GM21360 (cell line): Measurements from ENCODE around the gene MYBPC3.
"Not testable (repeated sequence)": the region's sequence is repeated elsewhere in the genome, so short reads cannot be mapped to it uniquely, and the experiment has no call there.

Experiments
- ATAC-seq: cut with Tn5 transposase; IDR thresholded peaks from one replicate; pipeline ENCODE4 v1.9.1; 2021; ENCODE audit warnings: mild to moderate bottlenecking, moderate library complexity; ENCODE audit not compliant: unreplicated experiment

Gene MYBPC3

GRCh38 chr11:47326198-47326597 is 26.3 kb downstream of the MYBPC3 start:
- ATAC-seq = no peak

DNA sequence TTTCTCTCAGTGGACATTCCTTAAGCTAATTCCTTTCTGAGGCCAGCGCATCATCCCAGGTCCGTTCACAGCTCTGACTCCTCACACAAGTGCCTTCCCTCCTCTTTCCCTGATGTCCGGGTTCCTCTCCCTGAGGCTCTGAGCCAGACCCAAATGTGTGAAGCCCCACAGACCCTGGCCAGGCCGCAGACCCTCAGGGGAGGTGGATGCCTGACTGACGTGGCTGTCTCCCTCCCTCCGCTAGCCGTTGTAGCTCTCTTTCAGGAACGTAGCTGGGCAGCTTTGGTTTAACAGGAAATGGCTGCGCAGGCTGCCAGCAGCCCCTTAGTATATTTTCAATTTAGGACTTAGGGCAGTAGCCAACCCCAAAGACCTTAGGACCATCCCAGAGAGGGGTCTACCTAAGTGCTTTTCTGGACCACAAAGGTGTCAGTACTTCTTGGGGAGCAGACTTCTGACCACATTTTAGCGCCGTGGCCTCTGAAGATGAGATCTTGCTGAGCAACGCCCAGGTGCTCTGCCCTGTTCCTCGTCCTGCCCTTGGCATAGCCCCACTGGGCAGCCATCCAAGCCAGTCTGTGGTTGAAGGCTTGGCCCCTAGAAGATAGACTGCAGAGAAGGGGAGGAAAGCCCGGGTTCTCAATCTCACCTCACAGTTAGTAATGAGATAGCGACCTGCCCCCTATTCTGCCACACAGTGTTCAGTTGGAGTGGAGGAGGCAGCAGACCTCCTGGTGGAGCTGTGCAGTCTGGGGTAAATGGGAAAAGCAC is 27.0 kb downstream of the MYBPC3 start:
- no peak for ATAC-seq

DNA sequence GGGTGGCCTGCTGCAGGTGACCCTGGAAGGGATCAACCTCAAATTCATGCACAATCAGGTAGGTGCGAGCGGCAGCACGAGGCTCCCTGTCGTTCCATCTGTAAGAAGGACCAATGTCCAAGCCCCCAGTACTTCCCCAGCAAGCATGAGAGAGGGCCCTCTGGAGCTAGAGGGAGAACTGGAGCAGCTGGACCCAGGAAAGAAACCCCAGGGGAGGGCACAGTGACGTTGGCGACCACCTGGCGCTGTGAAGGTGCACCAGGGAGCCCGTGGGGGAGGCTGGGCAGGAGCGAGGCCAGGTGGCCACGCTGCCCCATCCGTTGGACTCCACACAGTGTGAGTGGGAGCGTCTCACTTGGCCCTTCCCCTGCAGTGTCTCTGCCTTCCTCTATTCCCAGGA is 28.0 kb downstream of the MYBPC3 start:
- no peak for ATAC-seq

DNA sequence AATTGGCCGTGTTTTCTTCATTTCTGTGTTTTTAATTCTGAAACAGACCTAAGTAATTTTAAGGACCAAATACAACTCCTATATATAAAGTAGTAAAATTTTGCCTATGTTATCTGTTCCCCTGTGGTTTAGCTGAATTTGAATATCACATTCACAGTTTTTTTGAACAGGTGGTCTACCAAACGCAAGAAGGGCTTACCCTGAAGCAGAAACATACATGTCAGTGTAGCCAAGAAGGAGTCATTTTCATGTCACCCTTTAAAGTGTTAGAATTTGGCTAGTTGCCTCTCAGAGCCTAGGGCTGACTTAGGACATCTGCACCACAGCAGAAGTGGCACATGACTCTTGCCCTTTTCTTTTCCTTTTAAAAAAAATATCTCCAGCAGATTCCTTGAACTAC is 34.3 kb downstream of the MYBPC3 start:
- no peak for ATAC-seq

DNA sequence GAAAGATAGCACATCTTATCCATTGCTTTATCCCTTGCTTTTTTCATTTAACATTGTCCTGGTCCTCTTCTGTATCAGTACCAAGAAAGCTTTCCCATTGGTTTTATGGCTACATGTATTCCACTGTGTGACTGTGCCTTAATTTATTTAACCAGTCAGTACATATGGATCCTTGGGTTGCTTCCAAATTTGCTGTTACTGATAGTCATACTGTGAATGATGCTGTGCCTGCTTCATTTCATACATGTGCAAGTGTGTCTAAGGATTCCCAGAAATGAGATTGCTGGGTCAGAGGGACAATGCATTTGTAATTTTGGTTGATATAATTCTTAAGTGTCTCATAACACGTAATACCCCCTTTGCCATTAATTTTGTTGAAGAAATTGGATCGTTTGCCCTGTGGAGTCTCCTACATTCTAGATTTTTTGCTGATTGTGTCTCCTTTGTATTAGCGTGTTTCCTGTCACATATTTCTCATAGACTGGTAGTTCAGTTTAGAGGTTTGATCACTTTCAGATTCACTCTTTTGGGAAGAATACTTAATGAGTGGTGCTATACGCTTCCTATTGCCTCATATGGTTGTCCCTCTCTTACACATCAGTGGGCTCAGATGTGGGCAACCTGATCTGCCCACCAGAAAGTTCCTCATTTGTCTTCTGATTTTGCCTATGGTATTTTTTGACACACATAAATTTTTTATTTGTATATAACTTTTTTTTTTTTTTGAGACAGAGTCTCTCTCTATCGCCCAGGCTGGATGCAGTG is 35.3 kb downstream of the MYBPC3 start:
- ATAC-seq = no peak

GRCh38 chr11:47316501-47316900 is 36.0 kb downstream of the MYBPC3 start:
- ATAC-seq = not testable (repeated sequence)

DNA sequence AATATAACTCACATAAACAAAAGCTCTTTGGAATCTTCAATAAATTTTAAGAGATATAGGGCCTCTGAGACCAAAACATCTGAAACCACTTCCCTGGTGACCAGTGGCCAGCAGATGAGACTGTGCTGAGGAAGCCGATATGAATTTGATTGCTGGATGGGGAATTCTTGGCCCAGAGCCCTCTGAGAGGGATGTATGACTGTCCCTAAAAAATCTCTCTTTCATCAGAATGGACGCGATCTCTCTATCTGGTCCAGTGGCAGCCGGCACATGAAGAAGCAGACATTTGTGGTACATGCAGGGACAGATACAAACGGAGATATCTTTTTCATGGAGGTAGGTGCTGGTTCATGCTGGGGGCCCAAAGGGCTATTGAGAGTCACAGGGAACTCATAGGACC is 37.5 kb downstream of the MYBPC3 start:
- no peak for ATAC-seq

GRCh38 chr11:47308050-47308823 is 44.3 kb downstream of the MYBPC3 start:
- ATAC-seq = no peak

DNA sequence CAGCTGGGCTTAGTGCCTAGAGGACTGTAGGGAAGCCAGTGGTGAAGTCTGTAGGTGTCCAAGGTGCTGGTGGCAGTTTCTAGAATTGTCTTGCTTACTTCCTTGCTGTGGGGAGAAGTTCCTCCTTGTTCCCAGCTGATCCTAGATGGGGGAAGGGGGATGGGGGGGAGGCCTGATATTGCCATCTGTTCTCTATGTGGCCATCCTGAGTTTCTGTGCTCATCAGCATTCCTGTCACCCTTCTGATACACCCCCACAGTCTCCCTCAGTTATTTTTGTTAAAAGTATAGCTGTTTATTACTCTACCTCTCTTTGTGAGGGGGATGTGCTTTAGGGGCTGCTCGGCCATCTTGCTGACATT is 46.0 kb downstream of the MYBPC3 start:
- ATAC-seq = no peak

- ATAC-seq = no peak
These were observed 46.6 kb downstream of the MYBPC3 start for GRCh38 chr11:47305734-47306483.

- ATAC-seq = no peak
These were observed 49.6 kb downstream of the MYBPC3 start for GRCh38 chr11:47302853-47303252.

- ATAC-seq = no peak
These were observed 53.4 kb downstream of the MYBPC3 start for GRCh38 chr11:47299078-47299477.

DNA sequence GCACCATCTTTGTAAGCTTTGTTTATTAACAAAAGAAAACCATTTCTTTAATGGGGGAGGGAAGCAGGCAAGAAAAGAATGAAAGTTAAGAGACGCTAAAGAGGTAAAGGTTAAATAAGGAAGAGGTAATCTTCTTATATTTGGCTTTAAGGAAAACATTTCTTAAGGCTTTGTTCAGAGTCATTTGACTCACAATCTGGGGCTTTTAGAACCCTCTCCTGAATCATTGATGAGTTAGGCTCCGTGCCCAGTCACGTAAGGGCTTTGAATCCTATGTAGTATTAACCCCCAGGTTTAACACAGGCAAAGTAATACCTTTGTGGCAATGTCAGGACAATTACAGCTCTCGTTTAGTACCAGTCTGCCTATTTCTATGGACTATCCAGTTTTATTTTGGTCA is 56.5 kb downstream of the MYBPC3 start:
- no peak for ATAC-seq

GRCh38 chr11:47295385-47295784 is 57.1 kb downstream of the MYBPC3 start:
- ATAC-seq = no peak

- ATAC-seq = no peak
These were observed 62.6 kb downstream of the MYBPC3 start for GRCh38 chr11:47289856-47290255.

- no peak for ATAC-seq
These were observed 64.4 kb downstream of the MYBPC3 start for GRCh38 chr11:47288066-47288465.

GRCh38 chr11:47285969-47286770 is 66.3 kb downstream of the MYBPC3 start:
- ATAC-seq = no peak

- no peak for ATAC-seq
These were observed 68.4 kb downstream of the MYBPC3 start for GRCh38 chr11:47284151-47284550.

DNA sequence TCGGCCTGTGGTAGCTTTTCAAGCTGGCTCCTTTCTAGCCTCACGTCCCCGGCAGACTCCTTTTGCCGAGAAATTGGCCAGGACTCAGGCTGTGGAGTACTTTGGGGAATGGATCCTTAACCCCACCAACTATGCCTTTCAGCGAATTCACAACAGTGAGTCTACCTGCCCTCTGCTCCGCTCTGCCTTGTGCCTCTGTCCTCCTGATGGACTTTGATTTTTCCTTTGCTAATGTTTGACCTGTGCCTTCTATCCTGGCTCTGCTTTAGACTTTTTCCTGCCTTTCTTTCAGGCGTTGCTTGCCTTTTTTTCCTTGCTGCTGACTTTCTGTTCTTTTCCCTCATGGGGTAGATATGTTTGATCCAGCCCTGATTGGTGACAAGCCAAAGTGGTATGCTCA is 70.0 kb downstream of the MYBPC3 start:
- ATAC-seq = no peak
